HepG2 (cell line): ENCODE data around the gene LRPPRC. TPM values are rescaled to one million over a fixed set of nuclear protein-coding genes. Genes with fewer than 3 reads are reported as not detected.

ENCODE experiments used
- ATRX ChIP-seq: sonication (generic); formaldehyde crosslinking; IDR thresholded peaks from 2 replicates; pipeline ENCODE4 v1.4.0; 2020; ENCODE audit warnings: missing genetic modification reagents, borderline replicate concordance
- FLYWCH1 ChIP-seq: sonication (generic); formaldehyde crosslinking; IDR thresholded peaks from 2 replicates; pipeline ENCODE4 v1.8.1; 2023; ENCODE audit warnings: mild to moderate bottlenecking, missing genetic modification reagents
- FOXA3 ChIP-seq: IDR thresholded peaks from 2 replicates; pipeline ENCODE4 v1.6.1; 2016; ENCODE audit warnings: missing genetic modification reagents, missing compliant biosample characterization
- FOXK1 ChIP-seq: sonication (generic); formaldehyde crosslinking; IDR thresholded peaks from 2 replicates; pipeline ENCODE4 v1.4.0; 2020; ENCODE audit warnings: low read depth, missing genetic modification reagents, borderline replicate concordance
- HMGA1 ChIP-seq: sonication (generic); formaldehyde crosslinking; conservative IDR thresholded peaks from 2 replicates; pipeline ENCODE4 v1.4.0; 2020; ENCODE audit warnings: missing genetic modification reagents
- HNF1B ChIP-seq: sonication (generic); formaldehyde crosslinking; IDR thresholded peaks from 2 replicates; pipeline ENCODE4 v1.5.1; 2020; ENCODE audit warnings: mild to moderate bottlenecking, moderate library complexity, missing genetic modification reagents
- HNRNPUL1 ChIP-seq: fragments of 200-400 bp; formaldehyde crosslinking; IDR thresholded peaks from 2 replicates; pipeline ENCODE4 v1.6.1; 2017; ENCODE audit warnings: low read depth, mild to moderate bottlenecking, low read length, moderate library complexity
- KLF6 ChIP-seq: IDR thresholded peaks from 2 replicates; pipeline ENCODE4 v1.8.0; 2016; ENCODE audit warnings: missing biosample characterization, missing genetic modification reagents
- NR3C1 ChIP-seq: sonication (generic); formaldehyde crosslinking; IDR thresholded peaks from 2 replicates; pipeline ENCODE4 v1.4.0; 2020; ENCODE audit warnings: missing genetic modification reagents
- PAX8 ChIP-seq: sonication (generic); formaldehyde crosslinking; IDR thresholded peaks from 2 replicates; pipeline ENCODE4 v1.8.0; 2022; ENCODE audit warnings: mild to moderate bottlenecking, missing genetic modification reagents, borderline replicate concordance
- SRSF4 ChIP-seq: fragments of 200-400 bp; formaldehyde crosslinking; IDR thresholded peaks from one replicate; pipeline ENCODE4 v1.6.1; 2018; ENCODE audit warnings: mild to moderate bottlenecking, low read depth, low read length, moderate library complexity; ENCODE audit not compliant: poor library complexity, severe bottlenecking
- ZC3H13 ChIP-seq: sonication (generic); formaldehyde crosslinking; IDR thresholded peaks from 2 replicates; pipeline ENCODE4 v1.8.1; 2023; ENCODE audit warnings: mild to moderate bottlenecking, missing genetic modification reagents, moderate library complexity
- ZFP1 ChIP-seq: IDR thresholded peaks from 2 replicates; pipeline ENCODE4 v1.6.1; 2016
- ZNF251 ChIP-seq: sonication (generic); formaldehyde crosslinking; IDR thresholded peaks from 2 replicates; pipeline ENCODE4 v1.9.0; 2021; ENCODE audit warnings: mild to moderate bottlenecking, missing genetic modification reagents
- ZNF253 ChIP-seq: sonication (generic); formaldehyde crosslinking; IDR thresholded peaks from 2 replicates; pipeline ENCODE4 v1.8.0; 2022; ENCODE audit warnings: mild to moderate bottlenecking, missing genetic modification reagents, borderline replicate concordance
- ZNF543 ChIP-seq: sonication (generic); formaldehyde crosslinking; IDR thresholded peaks from 2 replicates; pipeline ENCODE4 v1.4.0; 2020; ENCODE audit warnings: mild to moderate bottlenecking, missing genetic modification reagents
- ZNF598 ChIP-seq: sonication (generic); formaldehyde crosslinking; IDR thresholded peaks from 2 replicates; pipeline ENCODE4 v1.5.1; 2020; ENCODE audit warnings: mild to moderate bottlenecking, missing genetic modification reagents, borderline replicate concordance
- ZNF609 ChIP-seq: sonication (generic); formaldehyde crosslinking; IDR thresholded peaks from 2 replicates; pipeline ENCODE4 v1.4.0; 2020; ENCODE audit warnings: mild to moderate bottlenecking, missing genetic modification reagents, borderline replicate concordance
- ZNF737 ChIP-seq: sonication (generic); formaldehyde crosslinking; IDR thresholded peaks from 2 replicates; pipeline ENCODE4 v1.5.0; 2020; ENCODE audit warnings: missing genetic modification reagents, mild to moderate bottlenecking, borderline replicate concordance
- ZNF775 ChIP-seq: sonication (generic); formaldehyde crosslinking; IDR thresholded peaks from 2 replicates; pipeline ENCODE4 v1.4.0; 2020; ENCODE audit warnings: missing genetic modification reagents, mild to moderate bottlenecking, moderate library complexity, borderline replicate concordance
- polyA plus RNA-seq, 8 experiments: library from polyadenylated mRNA; depleted of rRNA in 3 of 8; stranded (reverse) in 7 of 8; unstranded in 1 of 8; fragments of >200 nt; fragmentation: Illumina TruSeq in 4 of 8; extraction: Trizol in 4 of 8; gene quantifications; 2 replicates each; pipeline versions ENCODE4 v1.2.1 to v1.2.3, GENCODE V29; 2011 to 2016; ENCODE audit warnings: low read depth in 4 of 8, missing spikeins in 1 of 8, mixed read lengths in 1 of 8; ENCODE audit not compliant: insufficient read depth in 1 of 8
- total RNA-seq, 5 experiments: library from RNA; depleted of rRNA; stranded (reverse); fragments of >200 nt; fragmentation: Illumina TruSeq; extraction: Trizol; gene quantifications; 2 replicates each; pipeline ENCODE4 v1.2.3, GENCODE V29; 2016; ENCODE audit warnings: low read depth in 1 of 5
- TF ChIP-seq, protein P1 (sequence below): IDR thresholded peaks from 2 replicates; pipeline ENCODE4 v1.6.1; 2016; ENCODE audit warnings: control low read depth
- TF ChIP-seq, protein P2 (sequence below): sonication (generic); formaldehyde crosslinking; IDR thresholded peaks from 2 replicates; pipeline ENCODE4 v1.4.0; 2020; ENCODE audit warnings: low read depth, mild to moderate bottlenecking, missing genetic modification reagents

LRPPRC gene
- total and polyA plus RNA-seq, 2 of the 13 experiments (the other 11 are each of a cell fraction or from before 2014, with no cell fraction given): 117 to 167 TPM

- TF ChIP-seq, protein P1, sequence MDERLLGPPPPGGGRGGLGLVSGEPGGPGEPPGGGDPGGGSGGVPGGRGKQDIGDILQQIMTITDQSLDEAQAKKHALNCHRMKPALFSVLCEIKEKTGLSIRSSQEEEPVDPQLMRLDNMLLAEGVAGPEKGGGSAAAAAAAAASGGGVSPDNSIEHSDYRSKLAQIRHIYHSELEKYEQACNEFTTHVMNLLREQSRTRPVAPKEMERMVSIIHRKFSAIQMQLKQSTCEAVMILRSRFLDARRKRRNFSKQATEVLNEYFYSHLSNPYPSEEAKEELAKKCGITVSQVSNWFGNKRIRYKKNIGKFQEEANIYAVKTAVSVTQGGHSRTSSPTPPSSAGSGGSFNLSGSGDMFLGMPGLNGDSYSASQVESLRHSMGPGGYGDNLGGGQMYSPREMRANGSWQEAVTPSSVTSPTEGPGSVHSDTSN: no peak
- TF ChIP-seq ZNF775 (CRISPR knock-in tag) (no peak), HNF1B (CRISPR knock-in tag) (peak; percentile 54; the same call in 1 of the 2 replicates), ZNF543 (CRISPR knock-in tag) (no peak), FLYWCH1 (CRISPR knock-in tag) (no peak), ZNF251 (no peak), FOXA3 (CRISPR knock-in tag) (peak; percentile 60; the same call in 1 of the 2 replicates), PAX8 (CRISPR knock-in tag) (0 out of 2 replicates have a peak, but pooled peaks have one; percentile 55), ZNF598 (CRISPR knock-in tag) (peak; percentile 62; the same call in 1 of the 2 replicates), SRSF4 (no peak), ZNF737 (CRISPR knock-in tag) (no peak), HMGA1 (CRISPR knock-in tag) (no peak), HNRNPUL1 (no peak), FOXK1 (0 out of 2 replicates have a peak, but pooled peaks have one; percentile 47), ZNF253 (CRISPR knock-in tag) (no peak), ZC3H13 (CRISPR knock-in tag) (no peak), ZNF609 (CRISPR knock-in tag) (no peak), ATRX (CRISPR knock-in tag) (no peak), ZFP1 (no peak), KLF6 (CRISPR knock-in tag) (0 out of 2 replicates have a peak, but pooled peaks have one; percentile 46), NR3C1 (CRISPR knock-in tag) (no peak)
- TF ChIP-seq, protein P2, sequence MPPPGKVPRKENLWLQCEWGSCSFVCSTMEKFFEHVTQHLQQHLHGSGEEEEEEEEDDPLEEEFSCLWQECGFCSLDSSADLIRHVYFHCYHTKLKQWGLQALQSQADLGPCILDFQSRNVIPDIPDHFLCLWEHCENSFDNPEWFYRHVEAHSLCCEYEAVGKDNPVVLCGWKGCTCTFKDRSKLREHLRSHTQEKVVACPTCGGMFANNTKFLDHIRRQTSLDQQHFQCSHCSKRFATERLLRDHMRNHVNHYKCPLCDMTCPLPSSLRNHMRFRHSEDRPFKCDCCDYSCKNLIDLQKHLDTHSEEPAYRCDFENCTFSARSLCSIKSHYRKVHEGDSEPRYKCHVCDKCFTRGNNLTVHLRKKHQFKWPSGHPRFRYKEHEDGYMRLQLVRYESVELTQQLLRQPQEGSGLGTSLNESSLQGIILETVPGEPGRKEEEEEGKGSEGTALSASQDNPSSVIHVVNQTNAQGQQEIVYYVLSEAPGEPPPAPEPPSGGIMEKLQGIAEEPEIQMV (CRISPR knock-in tag): no peak
These were observed 48.5 kb upstream of the LRPPRC start (continued) for GRCh38 chr2:44044281-44044720.
